GM21526 (cell line): ENCODE measurements around the gene AATF.

Source experiments
- ATAC-seq: cut with Tn5 transposase; IDR thresholded peaks from one replicate; pipeline ENCODE4 v1.9.1; 2021; ENCODE audit warnings: moderate library complexity; ENCODE audit not compliant: unreplicated experiment, low FRiP score

AATF gene, protein sequence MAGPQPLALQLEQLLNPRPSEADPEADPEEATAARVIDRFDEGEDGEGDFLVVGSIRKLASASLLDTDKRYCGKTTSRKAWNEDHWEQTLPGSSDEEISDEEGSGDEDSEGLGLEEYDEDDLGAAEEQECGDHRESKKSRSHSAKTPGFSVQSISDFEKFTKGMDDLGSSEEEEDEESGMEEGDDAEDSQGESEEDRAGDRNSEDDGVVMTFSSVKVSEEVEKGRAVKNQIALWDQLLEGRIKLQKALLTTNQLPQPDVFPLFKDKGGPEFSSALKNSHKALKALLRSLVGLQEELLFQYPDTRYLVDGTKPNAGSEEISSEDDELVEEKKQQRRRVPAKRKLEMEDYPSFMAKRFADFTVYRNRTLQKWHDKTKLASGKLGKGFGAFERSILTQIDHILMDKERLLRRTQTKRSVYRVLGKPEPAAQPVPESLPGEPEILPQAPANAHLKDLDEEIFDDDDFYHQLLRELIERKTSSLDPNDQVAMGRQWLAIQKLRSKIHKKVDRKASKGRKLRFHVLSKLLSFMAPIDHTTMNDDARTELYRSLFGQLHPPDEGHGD

DNA sequence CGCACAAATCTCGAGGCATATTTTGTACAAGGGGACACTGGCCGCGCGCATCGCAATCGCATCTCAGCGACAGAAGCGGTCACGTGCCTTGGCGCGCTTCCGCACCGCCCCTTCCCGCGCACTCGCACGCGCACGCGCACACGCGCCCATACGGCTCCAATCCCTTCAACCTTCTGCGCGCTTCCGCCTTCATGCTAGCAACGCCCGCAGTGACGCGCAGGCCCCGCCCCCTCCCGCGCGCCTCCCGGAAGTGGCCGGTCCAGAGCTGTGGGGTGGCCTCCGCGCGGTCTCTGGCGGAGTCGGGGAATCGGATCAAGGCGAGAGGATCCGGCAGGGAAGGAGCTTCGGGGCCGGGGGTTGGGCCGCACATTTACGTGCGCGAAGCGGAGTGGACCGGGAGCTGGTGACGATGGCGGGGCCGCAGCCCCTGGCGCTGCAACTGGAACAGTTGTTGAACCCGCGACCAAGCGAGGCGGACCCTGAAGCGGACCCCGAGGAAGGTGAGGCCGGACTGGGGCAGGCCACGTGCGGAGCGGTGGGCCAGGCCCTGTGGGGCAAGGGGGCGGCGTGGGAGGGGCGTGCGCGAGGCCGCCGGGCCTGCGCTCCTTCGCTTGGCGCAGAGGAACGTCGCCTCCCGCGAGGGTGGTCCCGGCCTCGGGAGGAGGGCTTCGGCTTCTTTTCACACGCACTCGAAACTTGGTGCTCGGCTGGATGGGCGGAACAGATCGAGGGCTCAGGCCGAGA lies at the start of gene AATF:
Gene AATF, plus strand, starts transcription at position 238 of the 744 bp plus-strand sequence. Its CDS starts 172 bp downstream, at position 410.
- ATAC-seq: peak; percentile 83

GRCh38 chr17:36899250-36900159 lies 49.2 kb upstream of the AATF start:
- no peak for ATAC-seq

DNA sequence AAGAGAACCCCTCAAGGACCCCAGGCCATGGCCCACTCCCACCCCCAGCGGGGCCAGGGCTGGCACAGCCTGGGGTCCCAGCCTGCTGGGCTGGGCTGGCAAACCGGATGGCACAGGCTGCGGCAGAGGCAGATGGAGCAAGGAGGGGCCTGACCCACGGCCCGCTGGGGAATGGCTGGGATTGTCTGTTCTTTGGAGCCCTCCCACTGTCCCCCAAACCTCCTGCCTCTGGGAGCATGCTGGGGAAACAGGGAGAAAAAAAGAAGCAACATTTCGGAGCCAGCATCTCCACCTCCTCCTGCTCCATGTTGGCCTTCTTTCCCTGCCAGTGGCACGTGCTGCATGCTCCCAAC lies 48.6 kb upstream of the AATF start:
- ATAC-seq: no peak

DNA sequence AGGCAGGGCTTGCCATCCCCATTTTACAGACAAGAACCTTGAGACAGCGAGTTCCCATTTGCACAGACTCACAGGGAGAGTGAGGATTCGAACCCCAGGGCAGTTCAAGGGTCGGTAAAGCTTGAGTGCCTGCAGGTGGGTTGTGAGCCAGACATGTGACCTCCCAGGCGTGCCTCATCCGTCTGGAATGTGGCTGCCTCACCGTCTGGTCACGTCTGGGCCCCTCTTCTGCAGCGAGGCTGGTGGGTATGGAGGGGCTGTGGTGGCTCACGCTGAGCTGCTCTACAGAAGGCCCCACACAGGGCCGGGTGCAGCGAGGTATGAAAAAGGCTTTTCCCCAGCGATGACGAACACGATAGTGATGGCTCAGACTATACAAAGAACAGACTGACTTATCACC lies 47.2 kb upstream of the AATF start:
- ATAC-seq: no peak

DNA sequence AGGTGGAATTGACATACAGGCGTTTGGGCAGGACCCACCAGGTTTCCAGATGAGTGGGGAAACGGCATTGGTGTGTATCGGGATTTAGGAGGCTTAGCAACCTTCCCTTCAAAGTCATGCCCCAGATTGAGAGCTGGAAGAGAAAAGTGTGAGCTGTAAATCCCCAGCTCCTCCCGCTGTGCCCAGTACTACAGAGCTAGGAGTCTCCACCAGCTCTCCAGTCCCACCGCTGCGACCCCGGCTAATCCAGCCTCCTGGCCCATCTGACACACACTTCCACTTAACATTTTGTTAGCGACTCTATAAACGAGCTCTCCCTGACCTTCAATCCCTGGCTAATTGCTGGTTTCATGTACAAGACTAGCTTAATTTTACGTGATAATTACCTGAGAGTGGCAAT lies 41.3 kb upstream of the AATF start:
- ATAC-seq: no peak

DNA sequence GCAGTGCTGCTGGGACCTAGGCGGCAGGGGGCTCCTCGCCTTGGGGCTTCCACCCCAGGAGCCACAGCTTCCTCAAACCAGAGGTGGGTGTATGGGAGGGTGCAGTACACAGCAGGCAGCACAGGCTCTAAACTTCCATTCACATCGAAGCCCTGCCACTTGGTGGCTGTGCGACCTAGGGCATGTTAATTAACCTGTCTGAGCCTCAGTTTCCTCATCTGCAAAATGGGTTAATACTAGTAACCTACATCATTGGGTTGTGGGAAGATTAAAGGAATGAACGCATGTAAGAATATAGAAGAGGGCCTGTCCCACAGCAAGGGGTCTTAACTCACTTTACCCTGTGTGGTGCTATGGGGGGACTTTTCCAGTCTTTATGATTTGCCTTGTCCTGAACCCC lies 38.2 kb upstream of the AATF start:
- no peak for ATAC-seq

DNA sequence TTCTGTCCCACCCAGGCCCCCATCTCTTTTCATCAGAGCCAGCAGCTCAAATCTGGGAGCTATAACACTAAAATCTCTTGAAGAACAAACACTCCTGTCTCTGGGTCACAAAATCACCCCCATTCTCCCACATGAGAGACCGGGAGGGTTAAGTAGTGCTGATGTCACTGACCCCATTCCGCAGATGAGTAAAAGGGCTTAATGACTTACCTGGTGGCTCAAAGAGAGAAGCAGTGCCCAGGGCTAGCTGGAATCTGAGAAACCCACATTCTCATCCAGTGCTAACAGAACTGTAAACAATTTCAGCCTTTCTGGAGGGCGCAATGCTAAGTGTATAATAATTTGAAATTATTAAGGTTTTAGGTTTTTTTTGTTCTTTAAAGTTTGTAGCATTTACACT lies 37.8 kb upstream of the AATF start:
- ATAC-seq: no peak

- no peak for ATAC-seq
These were observed 35.6 kb upstream of the AATF start for GRCh38 chr17:36913132-36913531.

- ATAC-seq: no peak
These were observed 30.5 kb upstream of the AATF start for GRCh38 chr17:36918211-36918691.

DNA sequence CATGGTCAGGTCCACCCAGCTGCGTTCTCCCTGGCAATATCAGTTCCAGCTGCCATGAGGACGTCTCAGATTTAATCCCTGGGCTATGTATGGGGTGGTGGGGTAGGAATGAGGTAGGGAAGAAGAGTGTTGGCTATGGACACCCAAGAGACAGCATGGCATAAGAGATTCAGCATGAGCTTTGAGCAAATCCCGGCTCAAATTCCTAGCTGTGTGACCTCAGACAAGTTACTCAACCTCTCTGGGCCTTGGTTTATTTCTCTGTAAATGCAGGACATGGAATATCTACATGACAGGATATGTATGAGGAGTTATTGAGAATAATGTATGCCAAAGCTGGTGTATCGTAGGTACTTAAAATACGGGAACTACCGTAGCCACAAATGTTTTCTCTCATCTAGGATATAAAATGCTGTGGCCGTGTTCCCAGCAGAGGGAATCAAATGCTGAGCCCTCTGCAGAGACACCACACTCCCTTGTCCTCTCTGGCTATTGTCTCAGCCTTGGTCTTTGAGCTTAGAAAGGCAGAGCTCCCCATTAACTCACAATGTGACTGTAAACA lies 29.3 kb upstream of the AATF start:
- no peak for ATAC-seq

DNA sequence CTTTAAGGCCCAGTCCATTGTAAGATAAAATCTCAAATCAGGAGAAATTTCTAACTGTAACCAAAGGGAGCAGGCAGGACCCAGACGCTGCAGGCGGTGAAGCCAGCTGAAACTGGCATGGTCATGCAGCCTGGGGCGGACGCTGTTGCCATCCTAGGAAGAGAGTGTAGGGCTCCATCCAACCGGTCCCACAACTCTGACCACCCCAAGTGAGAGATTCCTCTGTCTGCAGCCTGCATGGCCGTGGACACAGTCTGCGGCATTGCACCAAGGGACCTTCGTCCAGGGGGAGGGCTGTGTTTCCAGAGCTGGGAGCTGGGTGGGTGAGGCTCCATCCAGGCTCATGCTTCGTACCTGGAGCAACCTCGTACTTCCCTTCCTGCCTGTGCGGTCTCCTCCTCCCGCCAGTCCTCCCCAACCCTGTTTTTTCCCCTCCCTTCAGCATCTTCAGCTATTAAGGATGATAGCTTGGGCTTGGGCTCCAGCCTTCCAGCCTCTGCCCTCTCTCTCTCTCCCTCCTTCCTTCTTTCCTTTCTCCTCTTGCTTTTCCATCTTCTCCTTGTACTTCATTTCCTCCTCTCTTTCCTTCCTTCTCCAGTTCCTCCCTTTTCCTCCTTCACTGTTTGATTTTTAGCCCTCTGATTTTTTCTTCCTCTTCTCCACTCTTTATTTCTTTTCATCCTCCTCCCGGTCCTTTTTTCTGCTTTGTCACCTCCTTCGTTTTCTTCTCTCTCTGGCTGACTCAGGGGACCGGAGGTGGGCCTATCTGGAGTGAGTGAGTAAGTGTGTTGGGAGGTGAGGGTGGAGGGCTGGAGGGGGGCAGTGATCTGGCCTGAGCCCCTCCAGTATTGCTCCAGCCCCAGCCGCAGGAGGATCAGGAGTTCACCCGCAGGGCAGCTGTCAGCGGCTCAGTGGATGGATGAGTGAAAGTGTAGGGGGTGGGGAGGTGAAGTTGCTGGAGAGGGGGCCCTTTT lies 28.4 kb upstream of the AATF start:
- no peak for ATAC-seq

- ATAC-seq: no peak
These were observed 27.5 kb upstream of the AATF start for GRCh38 chr17:36921095-36921851.

GRCh38 chr17:36922175-36922574 lies 26.6 kb upstream of the AATF start:
- no peak for ATAC-seq

GRCh38 chr17:36923814-36924221 lies 24.9 kb upstream of the AATF start:
- ATAC-seq: no peak

GRCh38 chr17:36926226-36926625 lies 22.5 kb upstream of the AATF start:
- no peak for ATAC-seq

GRCh38 chr17:36926701-36927100 lies 22.1 kb upstream of the AATF start:
- ATAC-seq: no peak

- ATAC-seq: no peak
These were observed 20.0 kb upstream of the AATF start for GRCh38 chr17:36928471-36929345.
